HCT116 (cell line): Measurements from ENCODE around the gene AMPD1.

Source experiments
- EZH2 ChIP-seq: fragments of 200-600 bp; sonication (generic); IDR thresholded peaks from 2 replicates; pipeline ENCODE4 v1.6.1; 2017; ENCODE audit warnings: antibody characterized with exemption, mixed run types
- POLR2A ChIP-seq: IDR thresholded peaks from 2 replicates; pipeline ENCODE4 v1.7.0; 2011; ENCODE audit warnings: borderline replicate concordance; ENCODE audit not compliant: insufficient read depth, insufficient read length; ENCODE audit errors: extremely low read depth
- POLR2AphosphoS5 ChIP-seq: IDR thresholded peaks from 2 replicates; pipeline ENCODE4 v1.6.1; 2011; ENCODE audit warnings: mild to moderate bottlenecking, low read depth, low read length, moderate library complexity
- RAD21 ChIP-seq: IDR thresholded peaks from 2 replicates; pipeline ENCODE4 v1.6.1; 2012; ENCODE audit warnings: low read depth, mild to moderate bottlenecking
- SP1 ChIP-seq: IDR thresholded peaks from 2 replicates; pipeline ENCODE4 v1.6.1; 2012; ENCODE audit warnings: low read depth
- SRF ChIP-seq: IDR thresholded peaks from 2 replicates; pipeline ENCODE4 v1.6.1; 2012; ENCODE audit warnings: low read depth
- ZFX ChIP-seq: fragments of 450-650 bp; IDR thresholded peaks from 2 replicates; pipeline ENCODE4 v1.6.1; 2017
- ZNF274 ChIP-seq: fragments of 200-500 bp; sonication (Bioruptor generic); IDR thresholded peaks from 2 replicates; pipeline ENCODE4 v1.6.1; 2014; ENCODE audit warnings: mild to moderate bottlenecking, low read depth, low read length, inconsistent platforms
- TF ChIP-seq, protein P1 (sequence below), 3 experiments: fragments of 200-600 bp in 1 of 3; sonication (generic) in 1 of 3; IDR thresholded peaks in 2 of 3; conservative IDR thresholded peaks in 1 of 3; 2 replicates each; pipeline ENCODE4 v1.5.1; 2012 to 2017; ENCODE audit warnings: low read depth in 2 of 3, low read length in 2 of 3, antibody characterized with exemption in 1 of 3, borderline replicate concordance in 1 of 3, control low read depth in 1 of 3, mild to moderate bottlenecking in 1 of 3, mixed read lengths in 1 of 3, mixed run types in 1 of 3, moderate library complexity in 1 of 3; ENCODE audit not compliant: insufficient read depth in 1 of 3
- TF ChIP-seq, protein P2 (sequence below): IDR thresholded peaks from 2 replicates; pipeline ENCODE4 v1.6.1; 2012

DNA sequence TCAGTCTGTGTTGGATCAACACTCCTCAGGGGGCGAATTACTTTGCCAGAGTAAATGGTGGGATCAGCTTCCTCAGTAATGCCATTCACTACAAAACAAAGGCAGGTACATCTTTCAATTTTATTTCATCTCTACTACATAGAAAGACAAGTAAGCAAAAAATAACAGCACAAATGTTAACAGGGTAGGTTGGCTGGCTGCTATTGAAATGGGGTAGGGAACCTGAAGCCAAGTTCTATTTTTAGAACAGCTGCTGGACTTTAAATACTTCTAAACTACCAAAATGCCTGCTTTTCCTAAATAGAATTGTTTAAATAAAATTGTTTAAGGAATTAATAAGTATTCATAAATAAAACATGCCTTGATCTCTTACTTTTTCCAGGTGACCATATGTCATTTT lies 28.6 kb upstream of the AMPD1 start:
- TF ChIP-seq POLR2A: no peak
- no peak for TF ChIP-seq ZFX
- TF ChIP-seq, protein P1, sequence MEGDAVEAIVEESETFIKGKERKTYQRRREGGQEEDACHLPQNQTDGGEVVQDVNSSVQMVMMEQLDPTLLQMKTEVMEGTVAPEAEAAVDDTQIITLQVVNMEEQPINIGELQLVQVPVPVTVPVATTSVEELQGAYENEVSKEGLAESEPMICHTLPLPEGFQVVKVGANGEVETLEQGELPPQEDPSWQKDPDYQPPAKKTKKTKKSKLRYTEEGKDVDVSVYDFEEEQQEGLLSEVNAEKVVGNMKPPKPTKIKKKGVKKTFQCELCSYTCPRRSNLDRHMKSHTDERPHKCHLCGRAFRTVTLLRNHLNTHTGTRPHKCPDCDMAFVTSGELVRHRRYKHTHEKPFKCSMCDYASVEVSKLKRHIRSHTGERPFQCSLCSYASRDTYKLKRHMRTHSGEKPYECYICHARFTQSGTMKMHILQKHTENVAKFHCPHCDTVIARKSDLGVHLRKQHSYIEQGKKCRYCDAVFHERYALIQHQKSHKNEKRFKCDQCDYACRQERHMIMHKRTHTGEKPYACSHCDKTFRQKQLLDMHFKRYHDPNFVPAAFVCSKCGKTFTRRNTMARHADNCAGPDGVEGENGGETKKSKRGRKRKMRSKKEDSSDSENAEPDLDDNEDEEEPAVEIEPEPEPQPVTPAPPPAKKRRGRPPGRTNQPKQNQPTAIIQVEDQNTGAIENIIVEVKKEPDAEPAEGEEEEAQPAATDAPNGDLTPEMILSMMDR (IDR thresholded peaks at IDR 0.05 in 2 of 3, conservative IDR thresholded peaks at IDR 0.05 in 1 of 3; ENCODE audit: borderline replicate concordance in 1 of 3, insufficient read depth in 1 of 3, low read depth in 2 of 3, low read length in 2 of 3): no peak
- TF ChIP-seq SP1: no peak
- no peak for TF ChIP-seq SRF
- no peak for TF ChIP-seq ZNF274
- TF ChIP-seq EZH2: no peak
- no peak for TF ChIP-seq POLR2AphosphoS5
- TF ChIP-seq RAD21: no peak
- TF ChIP-seq, protein P2, sequence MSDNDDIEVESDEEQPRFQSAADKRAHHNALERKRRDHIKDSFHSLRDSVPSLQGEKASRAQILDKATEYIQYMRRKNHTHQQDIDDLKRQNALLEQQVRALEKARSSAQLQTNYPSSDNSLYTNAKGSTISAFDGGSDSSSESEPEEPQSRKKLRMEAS: no peak
